ENCODE results near the gene OPRL1.

- TF ChIP-seq, protein P1, sequence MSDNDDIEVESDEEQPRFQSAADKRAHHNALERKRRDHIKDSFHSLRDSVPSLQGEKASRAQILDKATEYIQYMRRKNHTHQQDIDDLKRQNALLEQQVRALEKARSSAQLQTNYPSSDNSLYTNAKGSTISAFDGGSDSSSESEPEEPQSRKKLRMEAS (IDR thresholded peaks at IDR 0.05): no peak
- no peak for TF ChIP-seq ATF3 (IDR thresholded peaks at IDR 0.05; ENCODE audit: insufficient read depth, low read depth, low read length)
Measured at GRCh38 chr20:64106435-64106961, 26.6 kb downstream of the OPRL1 start.
